H9 (cell line): ENCODE data around the gene BOD1. TPM values are rescaled to one million over a fixed set of nuclear protein-coding genes. Genes with fewer than 3 reads are reported as not detected.

Experiments used
- DNase-seq: peaks from one replicate; pipeline ENCODE4 v3.0.0-alpha.2; 2017
- H2AFZ ChIP-seq: one replicate; pipeline ENCODE4 v1.6.1; 2013; ENCODE audit warnings: mild to moderate bottlenecking, low read length, control low read depth, moderate library complexity
- H2AK5ac ChIP-seq: 2 replicates; pipeline ENCODE4 v1.6.1; 2013; ENCODE audit warnings: low read length, control low read depth, mixed read lengths; ENCODE audit not compliant: insufficient read length
- H2BK120ac ChIP-seq: one replicate; pipeline ENCODE4 v1.6.1; 2013; ENCODE audit warnings: low read depth, mild to moderate bottlenecking, low read length, control low read depth, inconsistent platforms; ENCODE audit not compliant: poor library complexity, severe bottlenecking
- H2BK12ac ChIP-seq: 2 replicates; pipeline ENCODE4 v1.6.1; 2013; ENCODE audit warnings: low read length, control low read depth, mixed read lengths, low read depth; ENCODE audit not compliant: insufficient read length
- H2BK15ac ChIP-seq: 2 replicates; pipeline ENCODE4 v1.6.1; 2013; ENCODE audit warnings: low read depth, low read length, control low read depth
- H2BK20ac ChIP-seq: one replicate; pipeline ENCODE4 v1.6.1; 2013; ENCODE audit warnings: low read depth, mild to moderate bottlenecking, low read length, control low read depth, inconsistent platforms; ENCODE audit not compliant: poor library complexity, severe bottlenecking
- H2BK5ac ChIP-seq: 2 replicates; pipeline ENCODE4 v1.6.1; 2013; ENCODE audit warnings: low read length, control low read depth, mixed read lengths; ENCODE audit not compliant: insufficient read length
- H3K14ac ChIP-seq: 2 replicates; pipeline ENCODE4 v1.6.1; 2013; ENCODE audit warnings: low read length, control low read depth; ENCODE audit not compliant: insufficient read depth
- H3K18ac ChIP-seq: 2 replicates; pipeline ENCODE4 v1.6.1; 2013; ENCODE audit warnings: low read depth, mild to moderate bottlenecking, mixed read lengths, low read length, control low read depth; ENCODE audit not compliant: insufficient read length
- H3K23ac ChIP-seq: 2 replicates; pipeline ENCODE4 v1.6.1; 2013; ENCODE audit warnings: low read length, control low read depth, mixed read lengths, low read depth; ENCODE audit not compliant: insufficient read length
- H3K23me2 ChIP-seq: 2 replicates; pipeline ENCODE4 v1.6.1; 2013; ENCODE audit warnings: low read depth, mild to moderate bottlenecking, mixed read lengths, low read length, control low read depth; ENCODE audit not compliant: insufficient read length, poor library complexity, severe bottlenecking
- H3K27ac ChIP-seq: 2 replicates; pipeline ENCODE4 v1.5.1; 2013; ENCODE audit warnings: low read length, control low read depth, mixed read lengths, low read depth; ENCODE audit not compliant: insufficient read length
- H3K27me3 ChIP-seq: 2 replicates; pipeline ENCODE4 v1.6.1; 2013; ENCODE audit warnings: low read length, control low read depth, inconsistent platforms; ENCODE audit not compliant: insufficient read depth
- H3K4ac ChIP-seq: 2 replicates; pipeline ENCODE4 v1.6.1; 2013; ENCODE audit warnings: low read depth, mild to moderate bottlenecking, control low read depth, inconsistent platforms, low read length, moderate library complexity
- H3K4me1 ChIP-seq: 2 replicates; pipeline ENCODE4 v1.6.1; 2013; ENCODE audit warnings: low read length, control low read depth, inconsistent platforms; ENCODE audit not compliant: insufficient read depth
- H3K4me2 ChIP-seq: 2 replicates; pipeline ENCODE4 v1.6.1; 2013; ENCODE audit warnings: low read length, control low read depth, mixed read lengths; ENCODE audit not compliant: insufficient read length, insufficient read depth
- H3K56ac ChIP-seq: 2 replicates; pipeline ENCODE4 v1.6.1; 2013; ENCODE audit warnings: low read depth, mild to moderate bottlenecking, mixed read lengths, low read length, control low read depth; ENCODE audit not compliant: insufficient read length
- H3K79me1 ChIP-seq: 2 replicates; pipeline ENCODE4 v1.6.1; 2013; ENCODE audit warnings: low read depth, mild to moderate bottlenecking, moderate library complexity, low read length, control low read depth, inconsistent platforms; ENCODE audit not compliant: insufficient read depth, poor library complexity, severe bottlenecking
- H3K79me2 ChIP-seq: 2 replicates; pipeline ENCODE4 v1.6.1; 2013; ENCODE audit warnings: low read length, control low read depth, inconsistent platforms; ENCODE audit not compliant: insufficient read depth
- H3K9ac ChIP-seq: 2 replicates; pipeline ENCODE4 v1.6.1; 2013; ENCODE audit warnings: low read length, control low read depth, mixed read lengths; ENCODE audit not compliant: insufficient read length; ENCODE audit errors: extremely low read depth
- H3K9me3 ChIP-seq: one replicate; pipeline ENCODE4 v1.6.1; 2013; ENCODE audit warnings: low read depth, low read length, inconsistent platforms; ENCODE audit not compliant: control insufficient read depth
- H3T11ph ChIP-seq: one replicate; pipeline ENCODE4 v1.6.1; 2013; ENCODE audit warnings: mild to moderate bottlenecking, low read length, control low read depth, inconsistent platforms
- H4K20me1 ChIP-seq: one replicate; pipeline ENCODE4 v1.6.1; 2013; ENCODE audit not compliant: control insufficient read depth, insufficient read length, insufficient read depth
- H4K5ac ChIP-seq: 2 replicates; pipeline ENCODE4 v1.6.1; 2013; ENCODE audit warnings: low read depth, mild to moderate bottlenecking, mixed read lengths, low read length, control low read depth; ENCODE audit not compliant: insufficient read length
- H4K8ac ChIP-seq: replicated peaks from 2 replicates; pipeline ENCODE4 v1.6.1; 2013; ENCODE audit warnings: low read length, control low read depth, mixed read lengths, low read depth; ENCODE audit not compliant: insufficient read length
- H4K91ac ChIP-seq: 2 replicates; pipeline ENCODE4 v1.6.1; 2013; ENCODE audit warnings: low read depth, mild to moderate bottlenecking, moderate library complexity, mixed read lengths, low read length, control low read depth; ENCODE audit not compliant: insufficient read length
- H3K27ac Mint-ChIP-seq, 3 experiments: 2 replicates in 2 of 3; 3 replicates in 1 of 3; pipeline ENCODE4 v1.8.0; 2020 to 2021; ENCODE audit warnings: mixed read lengths in 3 of 3, mild to moderate bottlenecking in 1 of 3, moderate library complexity in 1 of 3
- H3K27me3 Mint-ChIP-seq: 2 replicates; pipeline ENCODE4 v1.8.0; 2021; ENCODE audit warnings: low read depth, mild to moderate bottlenecking, moderate library complexity, mixed read lengths
- H3K36me3 Mint-ChIP-seq, 3 experiments: 2 replicates in 2 of 3; 3 replicates in 1 of 3; pipeline ENCODE4 v1.8.0; 2020 to 2021; ENCODE audit warnings: low read depth in 3 of 3, mixed read lengths in 3 of 3; ENCODE audit not compliant: insufficient read depth in 1 of 3
- H3K4me1 Mint-ChIP-seq, 2 experiments: 2 replicates each; pipeline ENCODE4 v1.8.0; 2020; ENCODE audit warnings: mixed read lengths in 2 of 2
- H3K4me3 Mint-ChIP-seq, 2 experiments: 2 replicates in 1 of 2; 3 replicates in 1 of 2; pipeline ENCODE4 v1.8.0; 2020 to 2021; ENCODE audit warnings: mild to moderate bottlenecking in 2 of 2, mixed read lengths in 2 of 2, moderate library complexity in 1 of 2
- H3K9me3 Mint-ChIP-seq, 2 experiments: 2 replicates in 1 of 2; 3 replicates in 1 of 2; pipeline ENCODE4 v1.8.0; 2020; ENCODE audit warnings: mild to moderate bottlenecking in 2 of 2, mixed read lengths in 2 of 2, moderate library complexity in 1 of 2
- WGBS: extraction: QIAGEN DNeasy Blood & Tissue Kit; methylation state at CpG from one replicate; pipeline ENCODE4 v1.1.7; 2013; ENCODE audit warnings: missing lambda C conversion rate, low lambda C conversion rate, mixed read lengths; ENCODE audit not compliant: insufficient read length; ENCODE audit errors: extremely low coverage; 5-methylcytosine and 5-hydroxymethylcytosine counted together
- total RNA-seq: library from RNA; stranded (reverse); gene quantifications from 2 replicates; pipeline ENCODE4 v1.2.1, GENCODE V29; 2021
- TF ChIP-seq, protein P1 (sequence below): fragments of 200-600 bp; sonication (generic); conservative IDR thresholded peaks from 3 replicates; pipeline ENCODE4 v1.8.0; 2021; ENCODE audit warnings: antibody characterized with exemption, mild to moderate bottlenecking

BOD1 gene
- total RNA-seq, 1 experiment from 2014 or later: 121 TPM

DNA sequence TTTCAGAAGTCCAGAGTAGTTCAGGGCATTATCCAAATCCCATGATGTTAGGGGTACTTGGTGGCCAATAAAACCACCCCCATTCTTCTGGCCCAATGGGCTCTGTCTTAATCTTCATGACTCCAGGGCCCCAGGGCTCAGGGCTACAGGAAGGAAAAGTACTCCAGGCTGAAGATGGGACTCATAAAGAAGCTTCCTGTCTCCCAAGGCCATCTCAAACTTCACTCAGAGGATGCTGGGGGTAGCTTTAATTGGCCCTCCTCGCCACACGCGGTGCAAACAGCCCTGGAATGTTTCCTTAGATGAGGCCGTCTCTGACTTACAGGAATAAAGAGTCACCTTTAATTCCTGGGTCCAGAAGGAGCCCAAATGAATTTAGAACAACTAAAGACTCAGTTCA lies 52.3 kb downstream of the BOD1 start:
- Histone ChIP-seq H4K91ac (no peak overlapping the region), H3K27me3 (no peaks in the 10 kb centered on the region), H3T11ph (no peak overlapping the region), H2BK120ac (no peak overlapping the region), H4K20me1 (no peaks in the 10 kb centered on the region), H3K4ac (no peak overlapping the region), H2BK15ac (no peak overlapping the region), H2AFZ (no peak overlapping the region), H3K27ac (no peak overlapping the region), H3K79me1 (no peaks in the 10 kb centered on the region), H2BK5ac (no peak overlapping the region), H2AK5ac (no peak overlapping the region), H3K56ac (no peak overlapping the region), H3K23ac (no peak overlapping the region), H3K9ac (no peak overlapping the region), H4K8ac (no peak overlapping the region), H2BK12ac (no peak overlapping the region), H2BK20ac (no peak overlapping the region), H3K18ac (no peak overlapping the region), H3K23me2 (no peaks in the 10 kb centered on the region), H3K79me2 (no peaks in the 10 kb centered on the region), H3K9me3 (no peaks in the 10 kb centered on the region), H3K14ac (no peak overlapping the region), H3K4me2 (no peak overlapping the region), H3K4me1 (no peaks in the 10 kb centered on the region), H4K5ac (no peak overlapping the region)
- TF ChIP-seq, protein P1, sequence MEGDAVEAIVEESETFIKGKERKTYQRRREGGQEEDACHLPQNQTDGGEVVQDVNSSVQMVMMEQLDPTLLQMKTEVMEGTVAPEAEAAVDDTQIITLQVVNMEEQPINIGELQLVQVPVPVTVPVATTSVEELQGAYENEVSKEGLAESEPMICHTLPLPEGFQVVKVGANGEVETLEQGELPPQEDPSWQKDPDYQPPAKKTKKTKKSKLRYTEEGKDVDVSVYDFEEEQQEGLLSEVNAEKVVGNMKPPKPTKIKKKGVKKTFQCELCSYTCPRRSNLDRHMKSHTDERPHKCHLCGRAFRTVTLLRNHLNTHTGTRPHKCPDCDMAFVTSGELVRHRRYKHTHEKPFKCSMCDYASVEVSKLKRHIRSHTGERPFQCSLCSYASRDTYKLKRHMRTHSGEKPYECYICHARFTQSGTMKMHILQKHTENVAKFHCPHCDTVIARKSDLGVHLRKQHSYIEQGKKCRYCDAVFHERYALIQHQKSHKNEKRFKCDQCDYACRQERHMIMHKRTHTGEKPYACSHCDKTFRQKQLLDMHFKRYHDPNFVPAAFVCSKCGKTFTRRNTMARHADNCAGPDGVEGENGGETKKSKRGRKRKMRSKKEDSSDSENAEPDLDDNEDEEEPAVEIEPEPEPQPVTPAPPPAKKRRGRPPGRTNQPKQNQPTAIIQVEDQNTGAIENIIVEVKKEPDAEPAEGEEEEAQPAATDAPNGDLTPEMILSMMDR: no peak
- no peak for DNase-seq
- no peaks in the 10 kb centered on the region for H3K4me1 Mint-ChIP-seq
- no CpG with 5 or more reads among the region's 4 CpGs for WGBS
- H3K27ac Mint-ChIP-seq: no peak overlapping the region
- peaks cover 1 to 22% (median 5%) of the 10 kb centered on the region in 3 experiments; a peak in 5 of 7 replicates for H3K36me3 Mint-ChIP-seq
- H3K27me3 Mint-ChIP-seq: peaks cover 5% of the 10 kb centered on the region
- H3K9me3 Mint-ChIP-seq: peaks cover 12 to 19% of the 10 kb centered on the region in 2 experiments
- H3K4me3 Mint-ChIP-seq: no peak overlapping the region
